ENCODE data around the gene PPA1.

Gene PPA1

GRCh38 chr10:70169011-70169410, 64.2 kb downstream of the PPA1 start:
- Histone ChIP-seq H2AFZ (ENCODE audit: low read length) (no peak overlapping the region), H3K27me3 (ENCODE audit: insufficient read depth, low read length, poor library complexity, severe bottlenecking) (no peaks in the 10 kb centered on the region), H3K9ac (ENCODE audit: low read depth, low read length, poor library complexity, severe bottlenecking) (peak overlapping the region; percentile 86), H3K4me1 (ENCODE audit: insufficient read depth, low read length, poor library complexity, severe bottlenecking) (peaks cover 49% of the 10 kb centered on the region), H3K36me3 (ENCODE audit: insufficient read depth, low read length) (no peaks in the 10 kb centered on the region), H3F3A (ENCODE audit: low read depth) (no peaks in the 10 kb centered on the region), H3K79me2 (ENCODE audit: insufficient read depth, low read length) (peaks cover 63% of the 10 kb centered on the region), H3K9me3 (ENCODE audit: insufficient read depth, low read depth, low read length) (no peaks in the 10 kb centered on the region), H3K4me2 (ENCODE audit: low read depth, low read length, poor library complexity, severe bottlenecking) (peak overlapping the region; percentile 94), H3K9me2 (replicated peaks; ENCODE audit: low read depth, low read length) (no peaks in the 10 kb centered on the region), H3K4me3 (ENCODE audit: low read length, poor library complexity, severe bottlenecking) (peak overlapping the region; percentile 95), H4K20me1 (ENCODE audit: insufficient read depth, low read length, poor library complexity, severe bottlenecking) (peaks cover 57% of the 10 kb centered on the region)
- TF ChIP-seq CTCF (conservative IDR thresholded peaks at IDR 0.05; ENCODE audit: low read length) (no peak), EZH2phosphoT487 (IDR thresholded peaks at IDR 0.05; ENCODE audit: borderline replicate concordance) (no peak)

DNA sequence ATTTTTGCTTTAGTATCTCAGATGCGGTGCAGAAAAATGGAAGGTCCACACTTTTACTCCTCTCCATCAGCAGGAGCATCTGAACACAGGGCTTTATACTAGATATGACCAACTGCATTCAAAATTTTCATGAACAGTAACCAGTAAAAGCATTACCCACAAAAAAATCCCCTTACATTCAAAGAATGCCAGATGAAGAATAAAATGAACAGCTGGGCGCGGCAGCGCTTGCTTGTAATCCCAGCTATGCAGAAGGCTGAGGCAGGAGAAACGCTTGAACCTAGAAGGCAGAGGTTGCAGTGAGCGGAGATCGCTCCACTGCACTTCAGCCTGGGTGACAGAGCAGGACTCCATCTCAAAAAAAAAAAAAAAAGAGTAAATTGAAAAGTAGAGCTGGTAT, 66.0 kb downstream of the PPA1 start:
- no peaks in the 10 kb centered on the region for H3K27me3 ChIP-seq (ENCODE audit: insufficient read depth, low read length, poor library complexity, severe bottlenecking)
- H3K9me3 ChIP-seq (ENCODE audit: insufficient read depth, low read depth, low read length) = no peaks in the 10 kb centered on the region
- TF ChIP-seq CTCF (conservative IDR thresholded peaks at IDR 0.05; ENCODE audit: low read length) (no peak), EZH2phosphoT487 (IDR thresholded peaks at IDR 0.05; ENCODE audit: borderline replicate concordance) (no peak)
- H3K9ac ChIP-seq (ENCODE audit: low read depth, low read length, poor library complexity, severe bottlenecking) = peak overlapping the region; percentile 23
- no peaks in the 10 kb centered on the region for H3K9me2 ChIP-seq (replicated peaks; ENCODE audit: low read depth, low read length)
- no peaks in the 10 kb centered on the region for H3K36me3 ChIP-seq (ENCODE audit: insufficient read depth, low read length)
- no peaks in the 10 kb centered on the region for H3F3A ChIP-seq (ENCODE audit: low read depth)
- peaks cover 61% of the 10 kb centered on the region for H3K4me1 ChIP-seq (ENCODE audit: insufficient read depth, low read length, poor library complexity, severe bottlenecking)
- peaks cover 73% of the 10 kb centered on the region for H4K20me1 ChIP-seq (ENCODE audit: insufficient read depth, low read length, poor library complexity, severe bottlenecking)
- peaks cover 79% of the 10 kb centered on the region for H3K79me2 ChIP-seq (ENCODE audit: insufficient read depth, low read length)
- H3K4me2 ChIP-seq (ENCODE audit: low read depth, low read length, poor library complexity, severe bottlenecking) = peak overlapping the region; percentile 94
- H3K4me3 ChIP-seq (ENCODE audit: low read length, poor library complexity, severe bottlenecking) = peak overlapping the region; percentile 95
- no peak overlapping the region for H2AFZ ChIP-seq (ENCODE audit: low read length)

DNA sequence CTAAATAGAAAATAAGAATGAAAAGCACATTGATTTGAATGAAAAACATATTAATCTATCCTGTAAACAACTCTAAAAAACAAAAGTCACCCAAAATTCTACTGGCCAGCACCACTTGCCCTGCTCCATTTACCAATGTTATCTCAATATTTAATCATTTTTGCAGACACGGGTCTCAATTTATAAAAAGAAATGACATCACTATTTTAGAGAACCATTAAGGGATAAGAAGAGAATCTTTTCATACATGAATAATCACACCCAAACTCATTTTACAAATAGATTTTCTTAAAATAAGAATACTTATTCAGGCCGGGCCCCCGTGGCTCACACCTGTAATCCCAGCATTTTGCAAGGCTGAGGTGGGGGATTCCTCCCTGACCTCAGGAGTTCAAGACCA, 66.8 kb downstream of the PPA1 start:
- Histone ChIP-seq H3K9me2 (replicated peaks; ENCODE audit: low read depth, low read length) (no peaks in the 10 kb centered on the region), H2AFZ (ENCODE audit: low read length) (no peak overlapping the region), H3K4me1 (ENCODE audit: insufficient read depth, low read length, poor library complexity, severe bottlenecking) (peaks cover 67% of the 10 kb centered on the region), H3K9ac (ENCODE audit: low read depth, low read length, poor library complexity, severe bottlenecking) (no peak overlapping the region), H3K4me3 (ENCODE audit: low read length, poor library complexity, severe bottlenecking) (peak overlapping the region; percentile 20), H4K20me1 (ENCODE audit: insufficient read depth, low read length, poor library complexity, severe bottlenecking) (peaks cover 81% of the 10 kb centered on the region), H3K9me3 (ENCODE audit: insufficient read depth, low read depth, low read length) (no peaks in the 10 kb centered on the region), H3K79me2 (ENCODE audit: insufficient read depth, low read length) (peaks cover 88% of the 10 kb centered on the region), H3K27me3 (ENCODE audit: insufficient read depth, low read length, poor library complexity, severe bottlenecking) (no peaks in the 10 kb centered on the region), H3K36me3 (ENCODE audit: insufficient read depth, low read length) (peaks cover 4% of the 10 kb centered on the region; the same call in 1 of the 2 replicates), H3K4me2 (ENCODE audit: low read depth, low read length, poor library complexity, severe bottlenecking) (peak overlapping the region; percentile 94), H3F3A (ENCODE audit: low read depth) (no peaks in the 10 kb centered on the region)
- TF ChIP-seq CTCF (conservative IDR thresholded peaks at IDR 0.05; ENCODE audit: low read length) (no peak), EZH2phosphoT487 (IDR thresholded peaks at IDR 0.05; ENCODE audit: borderline replicate concordance) (no peak)
